HL-60 (cell line): ENCODE data around the gene NRL.

Experiments
- DNase-seq, 2 experiments: peaks; one replicate each; pipeline ENCODE4 v3.0.0-alpha.2; 2010 to 2020; ENCODE audit warnings: low read depth in 1 of 2, low spot score in 1 of 2
- H3K27ac ChIP-seq: fragments of 250-450 bp; sonication (Bioruptor Pico); replicated peaks from 2 replicates; pipeline ENCODE4 v1.5.1; 2020; ENCODE audit warnings: mild to moderate bottlenecking, moderate library complexity
- H3K27me3 ChIP-seq: fragments of 250-450 bp; sonication (Bioruptor Pico); 2 replicates; pipeline ENCODE4 v1.5.1; 2021; ENCODE audit warnings: mild to moderate bottlenecking, moderate library complexity; ENCODE audit not compliant: insufficient read depth, poor library complexity, severe bottlenecking
- H3K4me3 ChIP-seq: replicated peaks from 2 replicates; pipeline ENCODE4 v1.5.1; 2011; ENCODE audit warnings: mild to moderate bottlenecking, control low read depth, low read length; ENCODE audit not compliant: insufficient read depth
- CTCF ChIP-seq: IDR thresholded peaks from one replicate; pipeline ENCODE4 v1.5.1; 2011; ENCODE audit warnings: low read length, control low read depth, inconsistent platforms; ENCODE audit not compliant: insufficient read depth
- GABPA ChIP-seq: IDR thresholded peaks from 2 replicates; pipeline ENCODE4 v1.6.1; 2012; ENCODE audit warnings: low read depth
- POLR2AphosphoS5 ChIP-seq: IDR thresholded peaks from 2 replicates; pipeline ENCODE4 v1.6.1; 2012; ENCODE audit warnings: low read depth
- REST ChIP-seq: IDR thresholded peaks from 2 replicates; pipeline ENCODE4 v1.6.1; 2012; ENCODE audit warnings: low read depth; ENCODE audit not compliant: insufficient replicate concordance
- SPI1 ChIP-seq: IDR thresholded peaks from 2 replicates; pipeline ENCODE4 v1.6.1; 2012; ENCODE audit warnings: low read depth, mild to moderate bottlenecking, borderline replicate concordance

Gene NRL

GRCh38 chr14:24122416-24122815 is 7.7 kb upstream of the NRL start:
- H3K27ac ChIP-seq = no peak overlapping the region
- H3K27me3 ChIP-seq = no peaks in the 10 kb centered on the region
- DNase-seq = no peak
- TF ChIP-seq SPI1 (no peak), GABPA (no peak), CTCF (no peak), POLR2AphosphoS5 (no peak), REST (no peak)
- no peak overlapping the region for H3K4me3 ChIP-seq

GRCh38 chr14:24121210-24121609 is 6.5 kb upstream of the NRL start:
- Histone ChIP-seq H3K27ac (no peak overlapping the region), H3K4me3 (no peak overlapping the region), H3K27me3 (no peaks in the 10 kb centered on the region)
- no peak for DNase-seq
- TF ChIP-seq POLR2AphosphoS5 (no peak), SPI1 (no peak), REST (no peak), GABPA (no peak), CTCF (no peak)

GRCh38 chr14:24119691-24120090 is 4.9 kb upstream of the NRL start:
- DNase-seq = no peak
- Histone ChIP-seq H3K4me3 (no peak overlapping the region), H3K27ac (no peak overlapping the region), H3K27me3 (no peaks in the 10 kb centered on the region)
- TF ChIP-seq CTCF (no peak), SPI1 (no peak), POLR2AphosphoS5 (no peak), REST (no peak), GABPA (no peak)
